Retinal pigment epithelial cell (primary cell): ENCODE measurements around the gene IL16.

Experiments
- DNase-seq: peaks from one replicate; pipeline ENCODE4 v3.0.0-alpha.2; 2010; ENCODE audit warnings: low read depth
- H3K4me3 ChIP-seq: 2 replicates; pipeline ENCODE4 v1.5.1; 2011; ENCODE audit warnings: mild to moderate bottlenecking, low read length, control low read depth, moderate library complexity
- TF ChIP-seq, protein P1 (sequence below): conservative IDR thresholded peaks from 2 replicates; pipeline ENCODE4 v1.5.1; 2011; ENCODE audit warnings: low read depth, low read length, control low read depth, inconsistent platforms

Gene IL16

DNA sequence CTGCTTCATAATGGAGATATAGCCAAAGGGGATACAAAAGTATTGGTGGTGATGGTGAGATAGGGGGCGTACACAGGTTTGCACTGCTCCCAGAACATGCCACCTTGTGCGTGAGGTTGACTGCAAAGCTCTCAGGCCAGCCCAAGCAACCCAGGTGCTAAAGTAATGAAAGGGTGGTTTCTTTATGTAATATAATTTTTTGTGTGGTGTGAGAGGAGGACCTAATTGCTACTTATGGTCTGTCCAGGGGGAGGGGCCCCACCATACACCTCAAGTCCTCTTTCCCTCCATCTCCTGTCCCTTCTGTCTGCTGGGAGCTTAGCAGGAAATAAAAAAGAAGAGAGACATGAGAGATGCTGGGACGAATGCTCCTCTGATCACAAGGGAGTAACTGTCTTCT lies 73.5 kb downstream of the IL16 start:
- TF ChIP-seq, protein P1, sequence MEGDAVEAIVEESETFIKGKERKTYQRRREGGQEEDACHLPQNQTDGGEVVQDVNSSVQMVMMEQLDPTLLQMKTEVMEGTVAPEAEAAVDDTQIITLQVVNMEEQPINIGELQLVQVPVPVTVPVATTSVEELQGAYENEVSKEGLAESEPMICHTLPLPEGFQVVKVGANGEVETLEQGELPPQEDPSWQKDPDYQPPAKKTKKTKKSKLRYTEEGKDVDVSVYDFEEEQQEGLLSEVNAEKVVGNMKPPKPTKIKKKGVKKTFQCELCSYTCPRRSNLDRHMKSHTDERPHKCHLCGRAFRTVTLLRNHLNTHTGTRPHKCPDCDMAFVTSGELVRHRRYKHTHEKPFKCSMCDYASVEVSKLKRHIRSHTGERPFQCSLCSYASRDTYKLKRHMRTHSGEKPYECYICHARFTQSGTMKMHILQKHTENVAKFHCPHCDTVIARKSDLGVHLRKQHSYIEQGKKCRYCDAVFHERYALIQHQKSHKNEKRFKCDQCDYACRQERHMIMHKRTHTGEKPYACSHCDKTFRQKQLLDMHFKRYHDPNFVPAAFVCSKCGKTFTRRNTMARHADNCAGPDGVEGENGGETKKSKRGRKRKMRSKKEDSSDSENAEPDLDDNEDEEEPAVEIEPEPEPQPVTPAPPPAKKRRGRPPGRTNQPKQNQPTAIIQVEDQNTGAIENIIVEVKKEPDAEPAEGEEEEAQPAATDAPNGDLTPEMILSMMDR: no peak
- DNase-seq: no peak
- H3K4me3 ChIP-seq: no peak overlapping the region

- no peak overlapping the region for H3K4me3 ChIP-seq
- TF ChIP-seq, protein P1: no peak
- DNase-seq: no peak
These were observed 74.3 kb downstream of the IL16 start for GRCh38 chr15:81270781-81271491.

DNA sequence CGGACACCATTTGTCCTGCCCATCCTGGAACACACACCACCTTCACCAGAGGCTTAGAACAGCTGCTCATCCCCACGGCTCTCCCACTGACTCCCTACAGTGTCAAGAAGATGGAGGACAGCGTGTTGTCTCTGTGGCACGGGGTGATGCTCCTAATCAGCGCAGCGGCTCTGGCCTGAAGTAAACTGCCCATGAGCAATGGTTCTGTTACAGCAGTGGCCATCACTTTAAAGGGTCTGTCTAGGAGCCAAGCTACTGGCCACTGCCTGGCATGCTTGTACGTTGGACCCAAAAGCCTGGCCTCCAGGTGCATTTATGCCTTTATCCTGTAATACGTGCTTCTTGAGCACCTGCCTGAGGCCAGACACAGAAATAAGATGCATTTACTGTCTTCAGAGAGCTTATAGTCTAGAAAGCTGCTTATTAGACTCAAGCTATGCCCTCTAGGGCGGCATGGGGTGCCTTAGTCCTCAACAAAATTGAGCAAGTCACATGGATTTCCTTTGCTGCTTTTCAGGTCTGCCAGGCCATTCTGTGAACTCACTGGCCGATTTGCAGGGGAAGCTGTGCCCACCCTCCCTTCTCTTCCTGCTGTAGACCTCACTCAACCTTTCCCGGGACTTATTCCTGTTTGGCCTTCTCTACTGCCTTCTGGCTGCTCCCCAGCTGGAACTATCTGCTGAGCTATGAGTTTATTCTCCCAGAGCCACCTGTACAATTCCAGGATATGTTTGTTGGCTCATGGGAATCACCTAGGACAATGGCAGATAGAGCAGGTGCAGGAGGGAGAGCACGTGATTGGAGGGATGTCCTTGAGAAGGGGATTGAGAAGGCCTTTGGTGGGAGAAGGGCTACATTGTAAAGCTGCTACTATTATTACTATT lies 75.3 kb downstream of the IL16 start:
- H3K4me3 ChIP-seq: no peak overlapping the region
- TF ChIP-seq, protein P1: no peak
- no peak for DNase-seq

DNA sequence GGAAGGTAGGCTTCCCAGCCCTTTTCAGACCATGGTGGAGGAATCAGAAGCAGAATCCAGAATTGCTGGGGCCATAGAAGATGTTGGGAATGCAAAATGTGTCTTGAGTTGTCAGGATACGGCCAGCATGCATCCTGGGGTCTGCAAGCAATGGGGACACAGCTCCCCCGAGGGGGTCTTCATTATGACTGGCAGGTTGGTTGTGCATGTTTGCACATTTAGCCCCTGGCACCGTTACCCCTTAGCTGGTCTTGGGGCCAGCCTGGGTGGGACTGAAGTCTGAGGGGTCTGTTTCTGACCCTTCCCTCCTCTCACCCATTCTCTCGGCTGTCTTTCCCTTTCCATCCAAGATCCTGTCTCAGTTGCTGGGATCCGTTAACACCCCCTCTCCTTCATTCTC lies 76.5 kb downstream of the IL16 start:
- DNase-seq: no peak
- H3K4me3 ChIP-seq: no peak overlapping the region

DNA sequence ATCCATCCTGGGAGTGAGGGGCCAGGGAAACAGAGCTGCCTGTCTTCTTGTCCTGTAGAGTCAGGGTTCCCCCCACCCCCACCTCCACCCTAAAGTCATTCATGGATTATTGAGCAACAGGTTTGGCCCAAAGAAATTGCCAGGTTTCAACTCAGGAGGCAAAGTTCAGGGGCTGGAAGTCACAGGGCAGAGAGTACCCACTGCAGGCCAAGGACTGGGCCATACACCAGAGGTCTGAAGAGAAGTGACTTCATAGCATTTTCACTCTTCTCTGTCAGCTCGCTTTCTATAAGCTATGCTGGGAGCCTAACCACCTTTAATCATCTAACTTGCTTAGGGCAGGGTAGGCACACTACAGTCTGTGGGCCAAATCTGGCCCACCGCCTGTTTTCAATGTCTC lies 77.2 kb downstream of the IL16 start:
- DNase-seq: no peak
- TF ChIP-seq, protein P1: no peak
- no peak overlapping the region for H3K4me3 ChIP-seq

More for the DNA sequence above, 76.5 kb downstream of the IL16 start:
- TF ChIP-seq, protein P1: no peak

- DNase-seq: no peak
- TF ChIP-seq, protein P1: no peak
- H3K4me3 ChIP-seq: no peak overlapping the region
These were observed 77.6 kb downstream of the IL16 start for GRCh38 chr15:81274255-81274654.
